GM23338 (cell line): Measurements from ENCODE around the gene FGFR2. TPM values are rescaled to one million over a fixed set of nuclear protein-coding genes. Genes with fewer than 3 reads are reported as not detected.

Experiments used
- ATAC-seq: fragments of 200-7000 bp; cut with Tn5 transposase; 3 replicates; pipeline ENCODE4 v1.9.1; 2020
- DNase-seq: peaks from one replicate; pipeline ENCODE4 v3.0.0-alpha.2; 2015; ENCODE audit warnings: low spot score
- H2AFZ ChIP-seq: fragments of 200-600 bp; sonication (generic); 2 replicates; pipeline ENCODE4 v1.8.0; 2016; ENCODE audit warnings: antibody characterized with exemption, mild to moderate bottlenecking, moderate library complexity
- H3F3A ChIP-seq: fragments of 200-600 bp; sonication (generic); replicated peaks from 2 replicates; pipeline ENCODE4 v1.8.0; 2017; ENCODE audit warnings: antibody characterized with exemption, mixed run types, low read depth
- H3K27ac ChIP-seq: fragments of 200-600 bp; sonication (generic); 2 replicates; pipeline ENCODE4 v1.6.1; 2016; ENCODE audit warnings: low read depth
- H3K27me3 ChIP-seq: fragments of 200-600 bp; sonication (generic); 2 replicates; pipeline ENCODE4 v1.8.0; 2016; ENCODE audit warnings: mild to moderate bottlenecking, mixed run types, moderate library complexity; ENCODE audit not compliant: insufficient read depth
- H3K36me3 ChIP-seq: fragments of 200-600 bp; sonication (generic); 2 replicates; pipeline ENCODE4 v1.8.0; 2016; ENCODE audit warnings: mild to moderate bottlenecking; ENCODE audit not compliant: insufficient read depth
- H3K4me1 ChIP-seq: fragments of 200-600 bp; sonication (generic); 2 replicates; pipeline ENCODE4 v1.8.0; 2016; ENCODE audit warnings: mild to moderate bottlenecking, moderate library complexity; ENCODE audit not compliant: insufficient read depth
- H3K4me2 ChIP-seq: fragments of 200-600 bp; sonication (generic); 2 replicates; pipeline ENCODE4 v1.7.1; 2017; ENCODE audit warnings: mixed run types
- H3K4me3 ChIP-seq: fragments of 200-600 bp; sonication (generic); 2 replicates; pipeline ENCODE4 v1.6.1; 2016; ENCODE audit warnings: mixed run types
- H3K79me2 ChIP-seq: fragments of 200-600 bp; sonication (generic); replicated peaks from 2 replicates; pipeline ENCODE4 v1.8.0; 2017; ENCODE audit warnings: mild to moderate bottlenecking; ENCODE audit not compliant: insufficient read depth
- H3K9me2 ChIP-seq: fragments of 200-600 bp; sonication (generic); 2 replicates; pipeline ENCODE4 v1.8.0; 2017; ENCODE audit not compliant: insufficient read depth
- H4K20me1 ChIP-seq: fragments of 200-600 bp; sonication (generic); replicated peaks from 2 replicates; pipeline ENCODE4 v1.8.0; 2017; ENCODE audit warnings: mild to moderate bottlenecking; ENCODE audit not compliant: insufficient read depth
- H3K27ac Mint-ChIP-seq: 2 replicates; pipeline ENCODE4 v1.8.0; 2020; ENCODE audit warnings: inconsistent platforms, mild to moderate bottlenecking, moderate library complexity, mixed read lengths
- H3K27me3 Mint-ChIP-seq: 3 replicates; pipeline ENCODE4 v1.8.0; 2022; ENCODE audit warnings: low read depth, mild to moderate bottlenecking, moderate library complexity, mixed read lengths, inconsistent platforms; ENCODE audit not compliant: insufficient read depth, poor library complexity
- H3K36me3 Mint-ChIP-seq: 3 replicates; pipeline ENCODE4 v1.8.0; 2021; ENCODE audit warnings: low read depth, mild to moderate bottlenecking, inconsistent platforms, moderate library complexity, mixed read lengths
- H3K4me1 Mint-ChIP-seq: 3 replicates; pipeline ENCODE4 v1.8.0; 2020; ENCODE audit warnings: mild to moderate bottlenecking, inconsistent platforms, mixed read lengths
- H3K4me3 Mint-ChIP-seq: 3 replicates; pipeline ENCODE4 v1.8.0; 2021; ENCODE audit warnings: moderate library complexity, mild to moderate bottlenecking, inconsistent platforms, mixed read lengths
- H3K9me3 Mint-ChIP-seq: 3 replicates; pipeline ENCODE4 v1.8.0; 2020; ENCODE audit warnings: moderate library complexity, mild to moderate bottlenecking, inconsistent platforms, mixed read lengths
- CREB1 ChIP-seq: fragments of 250-450 bp; sonication (Bioruptor Pico); IDR thresholded peaks from 2 replicates; pipeline ENCODE4 v1.5.0; 2020; ENCODE audit warnings: low read depth, mild to moderate bottlenecking, moderate library complexity
- CTCF ChIP-seq, 2 experiments: fragments of 200-600 bp in 1 of 2; sonication (generic) in 1 of 2; conservative IDR thresholded peaks; 2 replicates each; pipeline versions ENCODE4 v1.5.1 to v1.6.1; 2016 to 2017; ENCODE audit warnings: antibody characterized with exemption in 2 of 2, low read depth in 2 of 2, mild to moderate bottlenecking in 2 of 2, moderate library complexity in 1 of 2
- EZH2phosphoT487 ChIP-seq: fragments of 200-600 bp; sonication (generic); IDR thresholded peaks from one replicate; pipeline ENCODE4 v1.8.1; 2018; ENCODE audit warnings: antibody characterized with exemption; ENCODE audit not compliant: unreplicated experiment
- JUNB ChIP-seq: IDR thresholded peaks from one replicate; pipeline ENCODE4 v1.6.1; 2016; ENCODE audit warnings: antibody characterized with exemption; ENCODE audit not compliant: unreplicated experiment
- NANOG ChIP-seq: IDR thresholded peaks from 2 replicates; pipeline ENCODE4 v1.6.1; 2016; ENCODE audit warnings: antibody characterized with exemption, borderline replicate concordance
- POLR2AphosphoS5 ChIP-seq: IDR thresholded peaks from 2 replicates; pipeline ENCODE4 v1.6.1; 2016; ENCODE audit warnings: antibody characterized with exemption, low read depth
- STAT1 ChIP-seq: IDR thresholded peaks from one replicate; pipeline ENCODE4 v1.6.1; 2016; ENCODE audit warnings: antibody characterized with exemption; ENCODE audit not compliant: unreplicated experiment
- ZNF114 ChIP-seq: fragments of 250-450 bp; sonication (Bioruptor Pico); IDR thresholded peaks from 2 replicates; pipeline ENCODE4 v1.5.0; 2020; ENCODE audit warnings: mild to moderate bottlenecking, moderate library complexity
- polyA plus RNA-seq: library from polyadenylated mRNA; unstranded; fragments of >200 nt; fragmentation: Nextera tagmentation; extraction: Ambion mirVana; gene quantifications from 2 replicates; pipeline ENCODE4 v1.2.1, GENCODE V29; 2016
- total RNA-seq: library from RNA; depleted of rRNA; stranded (reverse); fragments of >200 nt; shearing (Covaris generic); gene quantifications from 2 replicates; pipeline ENCODE4 v1.2.3, GENCODE V29; 2014
- TF ChIP-seq, protein P1 (sequence below): IDR thresholded peaks from 2 replicates; pipeline ENCODE4 v1.6.1; 2016; ENCODE audit warnings: antibody characterized with exemption
- TF ChIP-seq, protein P2 (sequence below): IDR thresholded peaks from one replicate; pipeline ENCODE4 v1.6.1; 2018; ENCODE audit warnings: antibody characterized with exemption; ENCODE audit not compliant: unreplicated experiment
- TF ChIP-seq, protein P3 (sequence below): fragments of 250-450 bp; sonication (Bioruptor Pico); IDR thresholded peaks from 2 replicates; pipeline ENCODE4 v1.5.0; 2020; ENCODE audit warnings: mild to moderate bottlenecking, moderate library complexity

The FGFR2 gene
- total and polyA plus RNA-seq, 2 experiments from 2014 or later = 31.1 to 106 TPM

- Mint-ChIP-seq H3K9me3 (no peaks in the 10 kb centered on the region; the same call in 2 of the 3 replicates), H3K36me3 (peaks cover 39% of the 10 kb centered on the region), H3K4me1 (peaks cover 67% of the 10 kb centered on the region), H3K27ac (peak overlapping the region; percentile 98), H3K4me3 (peak overlapping the region; percentile 94), H3K27me3 (peaks cover 26% of the 10 kb centered on the region)
- Histone ChIP-seq H3K36me3 (peaks cover 23% of the 10 kb centered on the region), H3K4me2 (peak overlapping the region; percentile 88), H4K20me1 (peaks cover 30% of the 10 kb centered on the region), H3K79me2 (peaks cover 64% of the 10 kb centered on the region), H3K27ac (peak overlapping the region; percentile 91), H3F3A (peaks cover 18% of the 10 kb centered on the region; the same call in 1 of the 2 replicates), H3K4me3 (peak overlapping the region; percentile 82), H3K9me2 (no peaks in the 10 kb centered on the region), H3K4me1 (peaks cover 66% of the 10 kb centered on the region), H2AFZ (no peak overlapping the region), H3K27me3 (no peaks in the 10 kb centered on the region)
- no peak for TF ChIP-seq EZH2phosphoT487
- no peak for TF ChIP-seq STAT1
- TF ChIP-seq CTCF (conservative IDR thresholded peaks at IDR 0.05; ENCODE audit: low read depth in 2 of 2) = peak in 1 of 2 experiments; percentile 9; a peak in 1 of 4 replicates
- TF ChIP-seq JUNB = no peak
- peak; percentile 93 for TF ChIP-seq NANOG
- TF ChIP-seq, protein P1, sequence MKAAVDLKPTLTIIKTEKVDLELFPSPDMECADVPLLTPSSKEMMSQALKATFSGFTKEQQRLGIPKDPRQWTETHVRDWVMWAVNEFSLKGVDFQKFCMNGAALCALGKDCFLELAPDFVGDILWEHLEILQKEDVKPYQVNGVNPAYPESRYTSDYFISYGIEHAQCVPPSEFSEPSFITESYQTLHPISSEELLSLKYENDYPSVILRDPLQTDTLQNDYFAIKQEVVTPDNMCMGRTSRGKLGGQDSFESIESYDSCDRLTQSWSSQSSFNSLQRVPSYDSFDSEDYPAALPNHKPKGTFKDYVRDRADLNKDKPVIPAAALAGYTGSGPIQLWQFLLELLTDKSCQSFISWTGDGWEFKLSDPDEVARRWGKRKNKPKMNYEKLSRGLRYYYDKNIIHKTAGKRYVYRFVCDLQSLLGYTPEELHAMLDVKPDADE = 0 out of 2 replicates have a peak, but pooled peaks have one; percentile 41
- TF ChIP-seq, protein P2, sequence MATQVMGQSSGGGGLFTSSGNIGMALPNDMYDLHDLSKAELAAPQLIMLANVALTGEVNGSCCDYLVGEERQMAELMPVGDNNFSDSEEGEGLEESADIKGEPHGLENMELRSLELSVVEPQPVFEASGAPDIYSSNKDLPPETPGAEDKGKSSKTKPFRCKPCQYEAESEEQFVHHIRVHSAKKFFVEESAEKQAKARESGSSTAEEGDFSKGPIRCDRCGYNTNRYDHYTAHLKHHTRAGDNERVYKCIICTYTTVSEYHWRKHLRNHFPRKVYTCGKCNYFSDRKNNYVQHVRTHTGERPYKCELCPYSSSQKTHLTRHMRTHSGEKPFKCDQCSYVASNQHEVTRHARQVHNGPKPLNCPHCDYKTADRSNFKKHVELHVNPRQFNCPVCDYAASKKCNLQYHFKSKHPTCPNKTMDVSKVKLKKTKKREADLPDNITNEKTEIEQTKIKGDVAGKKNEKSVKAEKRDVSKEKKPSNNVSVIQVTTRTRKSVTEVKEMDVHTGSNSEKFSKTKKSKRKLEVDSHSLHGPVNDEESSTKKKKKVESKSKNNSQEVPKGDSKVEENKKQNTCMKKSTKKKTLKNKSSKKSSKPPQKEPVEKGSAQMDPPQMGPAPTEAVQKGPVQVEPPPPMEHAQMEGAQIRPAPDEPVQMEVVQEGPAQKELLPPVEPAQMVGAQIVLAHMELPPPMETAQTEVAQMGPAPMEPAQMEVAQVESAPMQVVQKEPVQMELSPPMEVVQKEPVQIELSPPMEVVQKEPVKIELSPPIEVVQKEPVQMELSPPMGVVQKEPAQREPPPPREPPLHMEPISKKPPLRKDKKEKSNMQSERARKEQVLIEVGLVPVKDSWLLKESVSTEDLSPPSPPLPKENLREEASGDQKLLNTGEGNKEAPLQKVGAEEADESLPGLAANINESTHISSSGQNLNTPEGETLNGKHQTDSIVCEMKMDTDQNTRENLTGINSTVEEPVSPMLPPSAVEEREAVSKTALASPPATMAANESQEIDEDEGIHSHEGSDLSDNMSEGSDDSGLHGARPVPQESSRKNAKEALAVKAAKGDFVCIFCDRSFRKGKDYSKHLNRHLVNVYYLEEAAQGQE = no peak
- TF ChIP-seq CREB1 (CRISPR knock-in tag) = no peak
- no peak for TF ChIP-seq ZNF114 (CRISPR knock-in tag)
- TF ChIP-seq POLR2AphosphoS5 = no peak; the same call in 1 of the 2 replicates
- TF ChIP-seq, protein P3, sequence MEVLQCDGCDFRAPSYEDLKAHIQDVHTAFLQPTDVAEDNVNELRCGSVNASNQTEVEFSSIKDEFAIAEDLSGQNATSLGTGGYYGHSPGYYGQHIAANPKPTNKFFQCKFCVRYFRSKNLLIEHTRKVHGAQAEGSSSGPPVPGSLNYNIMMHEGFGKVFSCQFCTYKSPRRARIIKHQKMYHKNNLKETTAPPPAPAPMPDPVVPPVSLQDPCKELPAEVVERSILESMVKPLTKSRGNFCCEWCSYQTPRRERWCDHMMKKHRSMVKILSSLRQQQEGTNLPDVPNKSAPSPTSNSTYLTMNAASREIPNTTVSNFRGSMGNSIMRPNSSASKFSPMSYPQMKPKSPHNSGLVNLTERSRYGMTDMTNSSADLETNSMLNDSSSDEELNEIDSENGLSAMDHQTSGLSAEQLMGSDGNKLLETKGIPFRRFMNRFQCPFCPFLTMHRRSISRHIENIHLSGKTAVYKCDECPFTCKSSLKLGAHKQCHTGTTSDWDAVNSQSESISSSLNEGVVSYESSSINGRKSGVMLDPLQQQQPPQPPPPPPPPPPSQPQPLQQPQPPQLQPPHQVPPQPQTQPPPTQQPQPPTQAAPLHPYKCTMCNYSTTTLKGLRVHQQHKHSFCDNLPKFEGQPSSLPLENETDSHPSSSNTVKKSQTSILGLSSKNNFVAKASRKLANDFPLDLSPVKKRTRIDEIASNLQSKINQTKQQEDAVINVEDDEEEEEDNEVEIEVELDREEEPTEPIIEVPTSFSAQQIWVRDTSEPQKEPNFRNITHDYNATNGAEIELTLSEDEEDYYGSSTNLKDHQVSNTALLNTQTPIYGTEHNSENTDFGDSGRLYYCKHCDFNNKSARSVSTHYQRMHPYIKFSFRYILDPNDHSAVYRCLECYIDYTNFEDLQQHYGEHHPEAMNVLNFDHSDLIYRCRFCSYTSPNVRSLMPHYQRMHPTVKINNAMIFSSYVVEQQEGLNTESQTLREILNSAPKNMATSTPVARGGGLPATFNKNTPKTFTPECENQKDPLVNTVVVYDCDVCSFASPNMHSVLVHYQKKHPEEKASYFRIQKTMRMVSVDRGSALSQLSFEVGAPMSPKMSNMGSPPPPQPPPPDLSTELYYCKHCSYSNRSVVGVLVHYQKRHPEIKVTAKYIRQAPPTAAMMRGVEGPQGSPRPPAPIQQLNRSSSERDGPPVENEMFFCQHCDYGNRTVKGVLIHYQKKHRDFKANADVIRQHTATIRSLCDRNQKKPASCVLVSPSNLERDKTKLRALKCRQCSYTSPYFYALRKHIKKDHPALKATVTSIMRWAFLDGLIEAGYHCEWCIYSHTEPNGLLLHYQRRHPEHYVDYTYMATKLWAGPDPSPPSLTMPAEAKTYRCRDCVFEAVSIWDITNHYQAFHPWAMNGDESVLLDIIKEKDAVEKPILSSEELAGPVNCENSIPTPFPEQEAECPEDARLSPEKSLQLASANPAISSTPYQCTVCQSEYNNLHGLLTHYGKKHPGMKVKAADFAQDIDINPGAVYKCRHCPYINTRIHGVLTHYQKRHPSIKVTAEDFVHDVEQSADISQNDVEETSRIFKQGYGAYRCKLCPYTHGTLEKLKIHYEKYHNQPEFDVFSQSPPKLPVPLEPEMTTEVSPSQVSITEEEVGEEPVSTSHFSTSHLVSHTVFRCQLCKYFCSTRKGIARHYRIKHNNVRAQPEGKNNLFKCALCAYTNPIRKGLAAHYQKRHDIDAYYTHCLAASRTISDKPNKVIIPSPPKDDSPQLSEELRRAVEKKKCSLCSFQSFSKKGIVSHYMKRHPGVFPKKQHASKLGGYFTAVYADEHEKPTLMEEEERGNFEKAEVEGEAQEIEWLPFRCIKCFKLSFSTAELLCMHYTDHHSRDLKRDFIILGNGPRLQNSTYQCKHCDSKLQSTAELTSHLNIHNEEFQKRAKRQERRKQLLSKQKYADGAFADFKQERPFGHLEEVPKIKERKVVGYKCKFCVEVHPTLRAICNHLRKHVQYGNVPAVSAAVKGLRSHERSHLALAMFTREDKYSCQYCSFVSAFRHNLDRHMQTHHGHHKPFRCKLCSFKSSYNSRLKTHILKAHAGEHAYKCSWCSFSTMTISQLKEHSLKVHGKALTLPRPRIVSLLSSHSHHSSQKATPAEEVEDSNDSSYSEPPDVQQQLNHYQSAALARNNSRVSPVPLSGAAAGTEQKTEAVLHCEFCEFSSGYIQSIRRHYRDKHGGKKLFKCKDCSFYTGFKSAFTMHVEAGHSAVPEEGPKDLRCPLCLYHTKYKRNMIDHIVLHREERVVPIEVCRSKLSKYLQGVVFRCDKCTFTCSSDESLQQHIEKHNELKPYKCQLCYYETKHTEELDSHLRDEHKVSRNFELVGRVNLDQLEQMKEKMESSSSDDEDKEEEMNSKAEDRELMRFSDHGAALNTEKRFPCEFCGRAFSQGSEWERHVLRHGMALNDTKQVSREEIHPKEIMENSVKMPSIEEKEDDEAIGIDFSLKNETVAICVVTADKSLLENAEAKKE (CRISPR knock-in tag) = no peak
- peak; percentile 95 for DNase-seq
- peak; percentile 52 for ATAC-seq
Observed at GRCh38 chr10:121596689-121597503, 1.3 kb downstream of the FGFR2 start.
